Sigmoid colon (tissue), 7 donors: Measurements from ENCODE around the gene TP53I11. TPM values are rescaled to one million over a fixed set of nuclear protein-coding genes. Genes with fewer than 3 reads are reported as not detected.

Experiments used
- DNase-seq: peaks from one replicate; pipeline ENCODE4 v3.0.0-alpha.2; 2019
- H3K27ac ChIP-seq, 4 donors: fragments of 200-600 bp; sonication (generic); one replicate each; pipeline ENCODE4 v1.5.1; 2016 to 2019; ENCODE audit warnings: mild to moderate bottlenecking in 1 of 4
- H3K27me3 ChIP-seq, 3 donors: fragments of 200-600 bp; sonication (generic); one replicate each; pipeline ENCODE4 v1.5.1; 2019; ENCODE audit warnings: mild to moderate bottlenecking in 1 of 3
- H3K36me3 ChIP-seq, 4 donors: fragments of 200-600 bp; sonication (generic); one replicate each; pipeline ENCODE4 v1.5.1; 2016 to 2019
- H3K4me1 ChIP-seq, 4 donors: fragments of 200-600 bp; sonication (generic); one replicate each; pipeline ENCODE4 v1.5.1; 2017 to 2019
- H3K4me3 ChIP-seq, 4 donors: fragments of 200-600 bp; sonication (generic); one replicate each; pipeline ENCODE4 v1.5.1; 2017 to 2019; ENCODE audit warnings: mild to moderate bottlenecking in 2 of 4, moderate library complexity in 1 of 4
- H3K9me3 ChIP-seq, 4 donors: fragments of 200-600 bp in 3 of 4; sonication (generic) in 3 of 4; one replicate each; pipeline versions ENCODE4 v1.5.1 to v1.6.1; 2013 to 2019
- CTCF ChIP-seq, 4 experiments: fragments of 450-650 bp in 3 of 4; fragments of 200-600 bp in 1 of 4; IDR thresholded peaks; one replicate each; pipeline ENCODE4 v1.5.1; 2016 to 2019; ENCODE audit warnings: antibody characterized with exemption in 4 of 4, mild to moderate bottlenecking in 3 of 4, moderate library complexity in 2 of 4
- EP300 ChIP-seq, 4 donors: sonication (generic); formaldehyde crosslinking; IDR thresholded peaks; one replicate each; pipeline ENCODE4 v1.6.1; 2017; ENCODE audit warnings: antibody characterized with exemption in 4 of 4
- POLR2A ChIP-seq, 2 donors: fragments of 450-650 bp; IDR thresholded peaks; one replicate each; pipeline ENCODE4 v1.6.1; 2016; ENCODE audit warnings: antibody characterized with exemption in 2 of 2, mild to moderate bottlenecking in 2 of 2, moderate library complexity in 2 of 2
- POLR2AphosphoS5 ChIP-seq, 4 donors: sonication (generic); formaldehyde crosslinking; IDR thresholded peaks; one replicate each; pipeline ENCODE4 v1.6.1; 2017; ENCODE audit warnings: antibody characterized with exemption in 4 of 4
- WGBS, 2 donors: extraction: QIAGEN DNeasy Blood & Tissue Kit; methylation state at CpG; one replicate each; pipeline ENCODE4 v1.1.7; 2013; 5-methylcytosine and 5-hydroxymethylcytosine counted together
- intact Hi-C: fragments of 100-400 bp; cut with DNase I; formaldehyde crosslinking; loops from one replicate; pipeline ENCODE4 v1.15.1; 2023
- polyA plus RNA-seq, 3 donors: library from polyadenylated mRNA; stranded (reverse); fragments of 200-250 nt; gene quantifications; one replicate each; pipeline ENCODE4 v1.2.3, GENCODE V29; 2013
- total RNA-seq, 4 donors: library from RNA; depleted of rRNA; stranded (reverse); fragments of >200 nt; gene quantifications; one replicate each; pipeline ENCODE4 v1.1.0, GENCODE V29; 2016
- donor health status: healthy with polysubstance abuse.
- donor health status: Bipolar disorder and iron deficiency.
- donor health status: healthy.

Gene TP53I11
- total and polyA plus RNA-seq, 7 donors, result 12.0 to 67.0 (median 17.9) TPM

GRCh38 chr11:44941259-44942021 lies 9.2 kb downstream of the TP53I11 start:
- Histone ChIP-seq H3K9me3 (no peaks in the 10 kb centered on the region), H3K36me3 (no peaks in the 10 kb centered on the region), H3K4me3 (no peak overlapping the region), H3K27ac (peak overlapping the region in 1 of 4 donors; percentile 20), H3K4me1 (peaks cover 0 to 17% (median 9%) of the 10 kb centered on the region in 4 donors), H3K27me3 (no peaks in the 10 kb centered on the region)
- DNase-seq, result no peak
- intact Hi-C loops, result no loop called here
- 76 to 85% methylated on average over 12 of the region's 12 CpGs for WGBS, 2 donors
- TF ChIP-seq POLR2AphosphoS5 (IDR thresholded peaks at IDR 0.05), result no peak
- TF ChIP-seq POLR2A (IDR thresholded peaks at IDR 0.05), result no peak
- TF ChIP-seq EP300 (IDR thresholded peaks at IDR 0.05), result no peak
- no peak for TF ChIP-seq CTCF (IDR thresholded peaks at IDR 0.05)

DNA sequence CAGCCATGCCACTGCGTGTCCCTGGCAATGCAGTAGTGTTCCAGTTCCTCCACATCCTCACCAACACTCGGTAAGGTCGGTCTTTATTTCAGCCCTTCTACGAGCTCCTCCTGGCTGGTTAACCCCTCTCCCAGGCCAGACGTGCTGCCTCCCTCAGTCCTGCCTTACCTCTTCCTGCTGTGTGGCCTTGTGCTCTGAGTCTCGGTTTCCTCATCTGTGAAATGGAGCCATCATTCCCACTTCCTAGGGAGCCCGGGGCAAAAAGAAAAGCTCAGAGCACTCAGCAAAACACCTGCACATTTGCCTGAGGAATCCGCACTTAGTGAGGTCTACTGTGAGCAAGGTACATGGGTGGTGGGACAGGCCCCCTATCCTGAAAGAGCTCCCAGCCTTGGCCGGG lies 9.8 kb downstream of the TP53I11 start:
- 90 to 94% methylated on average over 9 of the region's 9 CpGs for WGBS, 2 donors
- Histone ChIP-seq H3K9me3 (no peaks in the 10 kb centered on the region), H3K36me3 (no peaks in the 10 kb centered on the region), H3K27ac (peak overlapping the region; percentile 7 to 47 (median 14)), H3K4me3 (no peak overlapping the region), H3K27me3 (no peaks in the 10 kb centered on the region), H3K4me1 (peaks cover 0 to 16% (median 9%) of the 10 kb centered on the region in 4 donors)
- intact Hi-C loops, result no loop called here
- DNase-seq, result no peak
- no peak for TF ChIP-seq POLR2AphosphoS5 (IDR thresholded peaks at IDR 0.05)
- no peak for TF ChIP-seq POLR2A (IDR thresholded peaks at IDR 0.05)
- no peak for TF ChIP-seq CTCF (IDR thresholded peaks at IDR 0.05)

- Histone ChIP-seq H3K36me3 (no peaks in the 10 kb centered on the region), H3K27me3 (no peaks in the 10 kb centered on the region), H3K4me3 (no peak overlapping the region), H3K4me1 (peaks cover 0 to 16% (median 8%) of the 10 kb centered on the region in 4 donors), H3K9me3 (no peaks in the 10 kb centered on the region), H3K27ac (peak overlapping the region in 3 of 4 donors; percentile 7 to 47 (median 7))
- WGBS, 2 donors, result 58 to 81% methylated on average over 7 of the region's 7 CpGs
- no peak for DNase-seq
- intact Hi-C loops, result no loop called here
- peak in 2 of 4 donors; percentile 18 to 30 for TF ChIP-seq POLR2AphosphoS5 (IDR thresholded peaks at IDR 0.05)
- no peak for TF ChIP-seq POLR2A (IDR thresholded peaks at IDR 0.05)
- TF ChIP-seq CTCF (IDR thresholded peaks at IDR 0.05), result no peak
- no peak for TF ChIP-seq EP300 (IDR thresholded peaks at IDR 0.05)
These were observed 10.3 kb downstream of the TP53I11 start for GRCh38 chr11:44940404-44940803.

DNA sequence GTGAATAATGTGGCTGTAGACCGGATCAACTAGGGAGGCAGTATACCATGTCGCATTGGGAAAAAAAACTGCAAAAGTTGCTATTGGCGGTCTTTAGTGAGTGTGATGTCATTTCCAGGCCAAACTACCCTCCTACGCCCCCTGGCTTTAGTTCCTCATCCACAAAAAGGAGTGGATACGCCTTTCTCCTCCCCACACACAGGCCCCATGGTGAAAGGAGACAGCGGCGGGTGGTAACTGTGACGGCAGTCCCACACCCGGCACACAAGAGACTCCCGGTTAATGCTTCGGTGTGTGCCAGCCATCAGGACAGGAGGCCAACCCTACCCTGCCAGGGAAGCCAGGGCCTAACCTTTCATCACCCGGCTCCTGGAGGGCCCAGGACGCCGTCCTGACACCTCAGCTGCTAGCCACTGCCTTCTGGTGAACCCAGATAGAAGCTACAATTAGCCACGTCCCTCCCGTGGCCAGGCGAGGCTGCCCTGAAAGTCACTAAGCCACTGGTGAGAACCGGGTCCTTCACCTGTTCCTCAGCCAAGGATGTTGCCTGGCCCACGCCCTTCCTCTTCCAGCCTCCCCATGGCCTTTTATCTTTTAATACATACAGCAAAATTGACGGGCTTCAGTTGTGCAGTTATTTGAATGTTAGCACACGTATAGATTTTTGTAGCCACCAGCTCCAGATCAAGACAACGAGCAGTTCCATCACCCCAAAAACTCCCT lies 10.8 kb downstream of the TP53I11 start:
- H3K36me3 ChIP-seq, result no peaks in the 10 kb centered on the region
- peak overlapping the region in 2 of 4 donors; percentile 7 to 35 for H3K27ac ChIP-seq
- no peaks in the 10 kb centered on the region for H3K9me3 ChIP-seq
- H3K4me1 ChIP-seq, result peaks cover 0 to 16% (median 8%) of the 10 kb centered on the region in 4 donors
- WGBS, 2 donors, result 73 to 75% methylated on average over 22 of the region's 22 CpGs
- intact Hi-C loops, result loop anchor here (5.0 to 10.0 kb wide), 2 partner anchors 265 to 392 kb away; no protein-coding TSS in a partner anchor
- no peak for DNase-seq
- TF ChIP-seq POLR2AphosphoS5 (IDR thresholded peaks at IDR 0.05) (no peak), EP300 (IDR thresholded peaks at IDR 0.05) (no peak), POLR2A (IDR thresholded peaks at IDR 0.05) (no peak), CTCF (IDR thresholded peaks at IDR 0.05) (no peak)
- no peaks in the 10 kb centered on the region for H3K27me3 ChIP-seq
- no peak overlapping the region for H3K4me3 ChIP-seq
